Mesenchymal stem cell (in vitro differentiated cells and primary cell): ENCODE measurements around the gene VAPA.

ENCODE experiments used
- DNase-seq: peaks from one replicate; pipeline ENCODE4 v3.0.0-alpha.2; 2013
- H2AFZ ChIP-seq: one replicate; pipeline ENCODE4 v1.6.1; 2013; ENCODE audit warnings: low read depth, mild to moderate bottlenecking, control low read depth, inconsistent platforms, low read length, moderate library complexity
- H2AK5ac ChIP-seq: 2 replicates; pipeline ENCODE4 v1.6.1; 2013; ENCODE audit warnings: low read length, moderate library complexity, mild to moderate bottlenecking, inconsistent platforms; ENCODE audit not compliant: severe bottlenecking
- H2BK120ac ChIP-seq: one replicate; pipeline ENCODE4 v1.6.1; 2013; ENCODE audit warnings: low read depth, mild to moderate bottlenecking, inconsistent platforms, low read length, moderate library complexity
- H2BK12ac ChIP-seq, 2 experiments: one replicate each; pipeline ENCODE4 v1.6.1; 2013; ENCODE audit warnings: inconsistent platforms in 2 of 2, low read length in 2 of 2, mild to moderate bottlenecking in 2 of 2, moderate library complexity in 2 of 2, control low read depth in 1 of 2
- H2BK15ac ChIP-seq: one replicate; pipeline ENCODE4 v1.6.1; 2013; ENCODE audit warnings: mild to moderate bottlenecking, low read depth, inconsistent platforms; ENCODE audit not compliant: poor library complexity, severe bottlenecking
- H2BK5ac ChIP-seq: 2 replicates; pipeline ENCODE4 v1.6.1; 2013; ENCODE audit warnings: low read depth, mild to moderate bottlenecking, low read length, control low read depth, inconsistent platforms; ENCODE audit not compliant: poor library complexity, severe bottlenecking
- H3K14ac ChIP-seq, 2 experiments: one replicate each; pipeline ENCODE4 v1.6.1; 2013; ENCODE audit warnings: inconsistent platforms in 2 of 2, low read length in 2 of 2, control low read depth in 1 of 2, mild to moderate bottlenecking in 1 of 2, moderate library complexity in 1 of 2
- H3K18ac ChIP-seq, 2 experiments: one replicate each; pipeline ENCODE4 v1.6.1; 2013; ENCODE audit warnings: inconsistent platforms in 2 of 2, low read length in 2 of 2, control low read depth in 1 of 2, low read depth in 1 of 2, mild to moderate bottlenecking in 1 of 2
- H3K23ac ChIP-seq, 2 experiments: one replicate each; pipeline ENCODE4 v1.6.1; 2013; ENCODE audit warnings: inconsistent platforms in 2 of 2, low read length in 2 of 2, mild to moderate bottlenecking in 2 of 2, moderate library complexity in 2 of 2, control low read depth in 1 of 2
- H3K27ac ChIP-seq: 2 replicates; pipeline ENCODE4 v1.5.1; 2013; ENCODE audit warnings: mild to moderate bottlenecking, moderate library complexity, low read length, control low read depth, inconsistent platforms; ENCODE audit not compliant: poor library complexity, severe bottlenecking
- H3K27me3 ChIP-seq, 2 experiments: 2 replicates each; pipeline versions ENCODE4 v1.6.1 to v1.7.0; 2013; ENCODE audit warnings: low read length in 2 of 2, mild to moderate bottlenecking in 2 of 2, moderate library complexity in 2 of 2, control low read depth in 1 of 2, inconsistent platforms in 1 of 2; ENCODE audit not compliant: control insufficient read depth in 1 of 2, insufficient read depth in 1 of 2
- H3K36me3 ChIP-seq, 2 experiments: 2 replicates each; pipeline versions ENCODE4 v1.6.1 to v1.7.0; 2013; ENCODE audit warnings: low read length in 2 of 2, control low read depth in 1 of 2, inconsistent platforms in 1 of 2, low read depth in 1 of 2, mild to moderate bottlenecking in 1 of 2; ENCODE audit not compliant: insufficient read depth in 2 of 2, control insufficient read depth in 1 of 2
- H3K4ac ChIP-seq, 2 experiments: one replicate each; pipeline ENCODE4 v1.6.1; 2013; ENCODE audit warnings: inconsistent platforms in 2 of 2, low read length in 2 of 2, mild to moderate bottlenecking in 2 of 2, moderate library complexity in 2 of 2, control low read depth in 1 of 2, low read depth in 1 of 2
- H3K4me1 ChIP-seq: 2 replicates; pipeline ENCODE4 v1.6.1; 2013; ENCODE audit warnings: low read depth, low read length, control low read depth; ENCODE audit not compliant: control insufficient read depth, insufficient read depth
- H3K4me2 ChIP-seq: 2 replicates; pipeline ENCODE4 v1.6.1; 2013; ENCODE audit warnings: low read length, mild to moderate bottlenecking, inconsistent platforms; ENCODE audit not compliant: poor library complexity, severe bottlenecking
- H3K4me3 ChIP-seq, 2 experiments: 2 replicates each; pipeline versions ENCODE4 v1.5.1 to v1.7.0; 2013; ENCODE audit warnings: low read length in 2 of 2, mild to moderate bottlenecking in 2 of 2, control low read depth in 1 of 2, low read depth in 1 of 2; ENCODE audit not compliant: insufficient read depth in 1 of 2
- H3K79me1 ChIP-seq: replicated peaks from 2 replicates; pipeline ENCODE4 v1.6.1; 2013; ENCODE audit warnings: mild to moderate bottlenecking, control low read depth, low read length, inconsistent platforms; ENCODE audit not compliant: poor library complexity, severe bottlenecking
- H3K9ac ChIP-seq: 2 replicates; pipeline ENCODE4 v1.7.0; 2013; ENCODE audit warnings: mild to moderate bottlenecking, low read length, moderate library complexity
- H3K9me3 ChIP-seq: 2 replicates; pipeline ENCODE4 v1.7.0; 2013; ENCODE audit warnings: mild to moderate bottlenecking, low read length; ENCODE audit not compliant: control insufficient read depth
- H4K8ac ChIP-seq: one replicate; pipeline ENCODE4 v1.6.1; 2013; ENCODE audit warnings: inconsistent platforms, mild to moderate bottlenecking, low read length, moderate library complexity
- H4K91ac ChIP-seq: one replicate; pipeline ENCODE4 v1.6.1; 2013; ENCODE audit warnings: mild to moderate bottlenecking, low read length, inconsistent platforms
- WGBS: methylation state at CpG from one replicate; pipeline ENCODE4 v1.1.7; 2013; ENCODE audit warnings: mixed read lengths; 5-methylcytosine and 5-hydroxymethylcytosine counted together

The VAPA gene

DNA sequence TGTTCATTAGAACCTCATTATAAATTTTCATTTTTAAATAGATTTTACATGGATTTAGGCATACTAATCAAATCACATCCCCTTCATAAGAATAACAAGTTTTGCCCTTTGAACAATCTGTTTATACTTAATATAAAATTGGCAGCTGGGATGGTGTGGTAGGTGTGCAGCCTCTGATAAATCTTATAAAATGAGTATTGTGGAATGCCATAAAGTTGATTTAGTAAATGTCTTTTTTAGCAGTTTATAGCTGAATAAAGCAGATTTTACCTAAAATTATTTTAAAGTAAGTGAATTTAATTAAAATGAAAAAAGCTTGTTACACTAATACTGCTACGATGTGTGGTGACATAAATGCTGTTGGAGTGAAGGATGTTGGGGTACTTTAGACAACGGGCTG lies 35.5 kb downstream of the VAPA start:
- Histone ChIP-seq H3K14ac (no peak overlapping the region), H2BK120ac (no peak overlapping the region), H2BK12ac (no peak overlapping the region), H3K27ac (no peak overlapping the region), H3K4me2 (no peak overlapping the region), H2AFZ (no peak overlapping the region), H3K79me1 (peaks cover 23% of the 10 kb centered on the region), H3K36me3 (peaks cover 8 to 88% of the 10 kb centered on the region in 2 experiments), H3K18ac (no peak overlapping the region), H3K27me3 (no peaks in the 10 kb centered on the region), H3K4me1 (no peaks in the 10 kb centered on the region), H3K23ac (no peak overlapping the region), H2BK5ac (no peak overlapping the region), H4K8ac (no peak overlapping the region), H3K4ac (no peak overlapping the region), H4K91ac (no peak overlapping the region), H3K9me3 (no peaks in the 10 kb centered on the region), H2AK5ac (no peak overlapping the region), H3K9ac (no peak overlapping the region), H2BK15ac (no peak overlapping the region), H3K4me3 (no peak overlapping the region)
- WGBS, result 100% methylated on average over 2 of the region's 2 CpGs
- DNase-seq, result no peak

GRCh38 chr18:9949861-9950260 lies 36.0 kb downstream of the VAPA start:
- Histone ChIP-seq H3K9me3 (no peaks in the 10 kb centered on the region), H3K36me3 (peaks cover 7 to 88% of the 10 kb centered on the region in 2 experiments), H3K14ac (no peak overlapping the region), H2BK5ac (no peak overlapping the region), H2AK5ac (no peak overlapping the region), H3K23ac (no peak overlapping the region), H3K4ac (no peak overlapping the region), H3K79me1 (peaks cover 21% of the 10 kb centered on the region), H4K91ac (no peak overlapping the region), H3K4me2 (no peak overlapping the region), H3K27me3 (no peaks in the 10 kb centered on the region), H3K9ac (no peak overlapping the region), H3K18ac (no peak overlapping the region), H2BK12ac (no peak overlapping the region), H2BK120ac (no peak overlapping the region), H3K27ac (no peak overlapping the region), H2BK15ac (no peak overlapping the region), H3K4me1 (no peaks in the 10 kb centered on the region), H2AFZ (no peak overlapping the region), H4K8ac (no peak overlapping the region), H3K4me3 (no peak overlapping the region)
- DNase-seq, result no peak
- 100% methylated on average over 3 of the region's 5 CpGs for WGBS

DNA sequence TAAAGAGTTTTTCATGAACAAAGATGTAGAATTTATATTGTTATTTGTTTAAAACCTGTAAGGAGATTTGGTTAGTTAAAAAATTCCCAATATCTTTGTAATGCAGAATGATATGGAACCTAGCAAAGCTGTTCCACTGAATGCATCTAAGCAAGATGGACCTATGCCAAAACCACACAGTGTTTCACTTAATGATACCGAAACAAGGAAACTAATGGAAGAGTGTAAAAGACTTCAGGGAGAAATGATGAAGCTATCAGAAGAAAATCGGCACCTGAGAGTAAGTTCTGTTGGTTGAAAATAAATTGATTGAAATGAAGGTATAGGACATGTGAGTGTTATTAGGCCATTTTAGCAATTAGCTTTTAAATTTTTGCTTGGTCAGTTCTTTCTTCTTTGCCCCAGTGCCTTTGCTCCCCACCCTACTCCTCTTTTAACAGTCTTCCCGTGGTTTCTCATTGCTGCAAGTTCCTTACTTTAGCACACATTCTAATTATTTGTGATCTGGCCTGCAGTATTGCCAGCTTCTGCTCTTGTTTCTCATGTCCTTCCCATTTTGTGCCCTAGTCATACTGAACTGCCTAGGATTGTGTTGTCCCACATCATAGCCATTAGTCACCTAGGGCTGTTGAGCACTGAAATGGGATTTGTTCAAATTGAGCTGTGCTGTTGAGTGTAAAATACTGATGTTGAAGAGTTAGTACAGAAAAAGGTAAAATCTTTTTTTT lies 36.6 kb downstream of the VAPA start:
- Histone ChIP-seq H3K18ac (no peak overlapping the region), H3K4ac (peak overlapping the region in 1 of 2 experiments; percentile 24), H3K23ac (no peak overlapping the region), H2BK12ac (no peak overlapping the region), H3K9ac (no peak overlapping the region), H2BK15ac (no peak overlapping the region), H3K27me3 (no peaks in the 10 kb centered on the region), H2BK5ac (no peak overlapping the region), H2AFZ (no peak overlapping the region), H3K79me1 (peaks cover 20% of the 10 kb centered on the region), H3K9me3 (no peaks in the 10 kb centered on the region), H3K27ac (no peak overlapping the region), H4K91ac (no peak overlapping the region), H3K4me2 (no peak overlapping the region), H3K4me3 (no peak overlapping the region), H3K14ac (no peak overlapping the region), H2AK5ac (no peak overlapping the region), H3K4me1 (no peaks in the 10 kb centered on the region), H2BK120ac (no peak overlapping the region), H4K8ac (no peak overlapping the region), H3K36me3 (peaks cover 6 to 91% of the 10 kb centered on the region in 2 experiments)
- WGBS, result 100% methylated on average over 3 of the region's 3 CpGs
- peak; percentile 46 for DNase-seq

- Histone ChIP-seq H3K23ac (no peak overlapping the region), H3K79me1 (peaks cover 19% of the 10 kb centered on the region), H3K36me3 (peaks cover 4 to 91% of the 10 kb centered on the region in 2 experiments), H3K4me3 (no peak overlapping the region), H2BK15ac (no peak overlapping the region), H3K27ac (no peak overlapping the region), H2BK120ac (no peak overlapping the region), H3K9ac (no peak overlapping the region), H2BK12ac (no peak overlapping the region), H3K14ac (no peak overlapping the region), H2AFZ (no peak overlapping the region), H3K18ac (no peak overlapping the region), H2BK5ac (no peak overlapping the region), H3K4me1 (no peaks in the 10 kb centered on the region), H4K8ac (no peak overlapping the region), H3K9me3 (no peaks in the 10 kb centered on the region), H3K4me2 (no peak overlapping the region), H3K27me3 (no peaks in the 10 kb centered on the region), H2AK5ac (no peak overlapping the region), H3K4ac (no peak overlapping the region), H4K91ac (no peak overlapping the region)
- peak; percentile 81 for DNase-seq
- WGBS, result 85% methylated on average over 9 of the region's 9 CpGs
Observed at GRCh38 chr18:9951022-9951859, 37.4 kb downstream of the VAPA start.
